Retinal pigment epithelial cell (primary cell): ENCODE measurements around the gene OR2A42.
"Not testable (repeated sequence)": the region's sequence is repeated elsewhere in the genome, so short reads cannot be mapped to it uniquely, and the experiment has no call there.

ENCODE experiments used
- DNase-seq: peaks from one replicate; pipeline ENCODE4 v3.0.0-alpha.2; 2010; ENCODE audit warnings: low read depth
- H3K4me3 ChIP-seq: 2 replicates; pipeline ENCODE4 v1.5.1; 2011; ENCODE audit warnings: mild to moderate bottlenecking, low read length, control low read depth, moderate library complexity
- CTCF ChIP-seq: conservative IDR thresholded peaks from 2 replicates; pipeline ENCODE4 v1.5.1; 2011; ENCODE audit warnings: low read depth, low read length, control low read depth, inconsistent platforms

OR2A42 gene

GRCh38 chr7:144239365-144239764 is at the start of gene OR2A42:
Gene OR2A42, minus strand, starts transcription at chr7:144239605. Its CDS starts 6,762 bp downstream, at chr7:144232843.
- DNase-seq, H3K4me3 ChIP-seq: not testable (repeated sequence)

GRCh38 chr7:144287171-144287784 is 47.9 kb upstream of the OR2A42 start:
- not testable (repeated sequence) for H3K4me3 ChIP-seq, DNase-seq

- DNase-seq, H3K4me3 ChIP-seq: not testable (repeated sequence)
These were observed 44.3 kb upstream of the OR2A42 start for GRCh38 chr7:144283716-144284115.

- H3K4me3 ChIP-seq, DNase-seq: not testable (repeated sequence)
These were observed 43.1 kb upstream of the OR2A42 start for GRCh38 chr7:144282490-144282889.

- H3K4me3 ChIP-seq, DNase-seq: not testable (repeated sequence)
These were observed 42.6 kb upstream of the OR2A42 start for GRCh38 chr7:144281981-144282380.

GRCh38 chr7:144280010-144280409 is 40.6 kb upstream of the OR2A42 start:
- H3K4me3 ChIP-seq, DNase-seq: not testable (repeated sequence)

GRCh38 chr7:144275281-144275680 is 35.9 kb upstream of the OR2A42 start:
- DNase-seq, H3K4me3 ChIP-seq: not testable (repeated sequence)

- DNase-seq, H3K4me3 ChIP-seq: not testable (repeated sequence)
These were observed 29.8 kb upstream of the OR2A42 start, which contains the start of gene CTAGE8 for GRCh38 chr7:144269188-144269587. Gene CTAGE8, minus strand, starts transcription at chr7:144269288. Its CDS starts 38 bp downstream, at chr7:144269250.

GRCh38 chr7:144264692-144265091 is 25.3 kb upstream of the OR2A42 start, which contains the start of gene OR2A7:
Gene OR2A7, minus strand, starts transcription at chr7:144264792. Its CDS starts 5,164 bp downstream, at chr7:144259628.
- not testable (repeated sequence) for DNase-seq, H3K4me3 ChIP-seq

GRCh38 chr7:144262128-144262527 is 22.7 kb upstream of the OR2A42 start:
- not testable (repeated sequence) for DNase-seq, H3K4me3 ChIP-seq

- H3K4me3 ChIP-seq, DNase-seq: not testable (repeated sequence)
These were observed 19.7 kb upstream of the OR2A42 start for GRCh38 chr7:144259067-144259466.

GRCh38 chr7:144256112-144256511 is 16.7 kb upstream of the OR2A42 start:
- no peak for TF ChIP-seq CTCF
- no peak for DNase-seq
- no peak overlapping the region for H3K4me3 ChIP-seq

GRCh38 chr7:144255471-144255897 is 16.1 kb upstream of the OR2A42 start:
- no peak for DNase-seq
- H3K4me3 ChIP-seq, result no peak overlapping the region
- TF ChIP-seq CTCF, result no peak

- not testable (repeated sequence) for H3K4me3 ChIP-seq, DNase-seq
These were observed 12.9 kb upstream of the OR2A42 start for GRCh38 chr7:144252307-144252706.

- DNase-seq, result not testable (repeated sequence)
These were observed 8.4 kb upstream of the OR2A42 start for GRCh38 chr7:144247674-144248330.

GRCh38 chr7:144246967-144247366 is 7.6 kb upstream of the OR2A42 start:
- not testable (repeated sequence) for DNase-seq, H3K4me3 ChIP-seq

More at GRCh38 chr7:144247674-144248330, 8.4 kb upstream of the OR2A42 start:
- not testable (repeated sequence) for H3K4me3 ChIP-seq

GRCh38 chr7:144245372-144245771 is 6.0 kb upstream of the OR2A42 start:
- H3K4me3 ChIP-seq, result not testable (repeated sequence)

More at GRCh38 chr7:144245372-144245771, 6.0 kb upstream of the OR2A42 start:
- DNase-seq, result not testable (repeated sequence)
